CD4-positive, alpha-beta T cell (primary cell): Measurements from ENCODE around the gene TECPR2. TPM values are rescaled to one million over a fixed set of nuclear protein-coding genes. Genes with fewer than 3 reads are reported as not detected.

ENCODE experiments used
- ATAC-seq: fragments of 200-7000 bp; cut with Tn5 transposase; one replicate; pipeline ENCODE4 v1.10.0; 2022; ENCODE audit warnings: mild to moderate bottlenecking; ENCODE audit not compliant: poor library complexity
- CTCF ChIA-PET: fragments of 350-600 bp; sonication (Branson Sonifier 250); formaldehyde crosslinking; loops from one replicate; lab custom pipeline; 2021; ENCODE audit warnings: antibody characterized with exemption, inconsistent platforms; lab: Charles Lee
- POLR2A ChIA-PET: fragments of 350-600 bp; sonication (Branson Sonifier 250); formaldehyde crosslinking; loops from one replicate; lab custom pipeline; 2021; ENCODE audit warnings: antibody characterized with exemption, inconsistent platforms; lab: Charles Lee
- DNase-seq, 14 experiments: peaks; one replicate each; pipeline ENCODE4 v3.0.0-alpha.2; 2013 to 2020; ENCODE audit warnings: mixed read lengths in 2 of 14
- H3K27ac ChIP-seq, 2 donors: one replicate each; pipeline versions ENCODE4 v1.5.1 to v1.7.0; 2013; ENCODE audit warnings: low read length in 2 of 2, low read depth in 1 of 2, mild to moderate bottlenecking in 1 of 2
- H3K27me3 ChIP-seq, 2 experiments: 1 replicate in 1 of 2; 2 replicates in 1 of 2; pipeline versions ENCODE4 v1.6.1 to v1.7.0; 2013; ENCODE audit warnings: low read length in 2 of 2, control low read depth in 1 of 2, mild to moderate bottlenecking in 1 of 2, moderate library complexity in 1 of 2; ENCODE audit not compliant: insufficient read depth in 2 of 2, control insufficient read depth in 1 of 2
- H3K36me3 ChIP-seq: one replicate; pipeline ENCODE4 v1.6.1; 2013; ENCODE audit warnings: low read length, control low read depth; ENCODE audit not compliant: insufficient read depth
- H3K4me1 ChIP-seq: one replicate; pipeline ENCODE4 v1.6.1; 2013; ENCODE audit warnings: low read length, control low read depth; ENCODE audit not compliant: insufficient read depth
- H3K4me3 ChIP-seq: one replicate; pipeline ENCODE4 v1.5.1; 2013; ENCODE audit warnings: mild to moderate bottlenecking, low read length, moderate library complexity
- H3K9me3 ChIP-seq, 2 experiments: 1 replicate in 1 of 2; 2 replicates in 1 of 2; pipeline versions ENCODE4 v1.6.1 to v1.7.0; 2013; ENCODE audit warnings: low read length in 2 of 2, mild to moderate bottlenecking in 2 of 2, control low read depth in 1 of 2, moderate library complexity in 1 of 2; ENCODE audit not compliant: control insufficient read depth in 1 of 2, insufficient read depth in 1 of 2
- H3K27ac Mint-ChIP-seq: one replicate; pipeline ENCODE4 v1.8.0; 2020; ENCODE audit warnings: mixed read lengths
- H3K27me3 Mint-ChIP-seq: one replicate; pipeline ENCODE4 v1.8.0; 2021; ENCODE audit warnings: mixed read lengths
- H3K36me3 Mint-ChIP-seq: one replicate; pipeline ENCODE4 v1.8.0; 2021; ENCODE audit warnings: low read depth, mixed read lengths
- H3K4me1 Mint-ChIP-seq: one replicate; pipeline ENCODE4 v1.8.0; 2021; ENCODE audit warnings: low read depth, mixed read lengths
- H3K4me3 Mint-ChIP-seq: one replicate; pipeline ENCODE4 v1.8.0; 2020; ENCODE audit warnings: mild to moderate bottlenecking, mixed read lengths
- H3K9me3 Mint-ChIP-seq: one replicate; pipeline ENCODE4 v1.8.0; 2020; ENCODE audit warnings: mixed read lengths
- intact Hi-C, 2 experiments: fragments of 100-400 bp; cut with DNase I in 1 of 2; cut with micrococcal nuclease in 1 of 2; formaldehyde crosslinking; loops; one replicate each; pipeline versions ENCODE4 v1.15.1 to v1.9.0; 2023 to 2025; cut with DNase I, micrococcal nuclease
- total RNA-seq, 174 experiments: library from RNA in 2 of 174; stranded (reverse) in 2 of 174; gene quantifications; one replicate each; pipeline ENCODE4 v1.2.3 and lab custom pipeline; 2021 to 2026
- TF ChIP-seq, protein P1 (sequence below): fragments of 200-600 bp; IDR thresholded peaks from one replicate; pipeline ENCODE4 v1.8.0; 2022; ENCODE audit warnings: antibody characterized with exemption, mild to moderate bottlenecking

The TECPR2 gene
- total RNA-seq, 2 experiments from 2014 or later = 5.0 to 5.4 TPM

DNA sequence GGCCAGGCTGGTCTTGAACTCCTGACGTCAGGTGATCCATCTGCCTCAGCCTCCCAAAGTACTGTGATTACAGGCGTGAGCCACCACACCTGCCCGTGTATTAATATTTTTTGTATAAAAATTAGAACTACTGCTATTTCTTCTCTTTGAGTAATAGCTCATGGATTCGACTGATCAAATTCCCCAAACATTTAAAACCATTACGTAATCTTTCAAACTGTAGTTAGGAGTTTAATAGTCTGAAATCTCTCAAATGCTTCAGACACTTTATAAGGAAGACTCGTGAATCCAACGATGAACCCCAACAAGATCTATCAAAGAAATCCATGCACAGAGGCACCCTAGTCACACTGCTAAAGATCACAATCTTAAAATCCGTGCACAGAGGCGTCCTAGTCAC, 16.1 kb downstream of the TECPR2 start:
- ChIA-PET CTCF (no interaction called here), POLR2A (no interaction called here)
- Mint-ChIP-seq H3K9me3 (no peaks in the 10 kb centered on the region), H3K4me1 (no peaks in the 10 kb centered on the region), H3K27me3 (no peaks in the 10 kb centered on the region), H3K4me3 (no peak overlapping the region), H3K36me3 (peaks cover 39% of the 10 kb centered on the region), H3K27ac (no peak overlapping the region)
- no peak overlapping the region for H3K4me3 ChIP-seq
- intact Hi-C loops = no loop called here
- H3K9me3 ChIP-seq = no peaks in the 10 kb centered on the region
- H3K4me1 ChIP-seq = no peaks in the 10 kb centered on the region
- TF ChIP-seq, protein P1, sequence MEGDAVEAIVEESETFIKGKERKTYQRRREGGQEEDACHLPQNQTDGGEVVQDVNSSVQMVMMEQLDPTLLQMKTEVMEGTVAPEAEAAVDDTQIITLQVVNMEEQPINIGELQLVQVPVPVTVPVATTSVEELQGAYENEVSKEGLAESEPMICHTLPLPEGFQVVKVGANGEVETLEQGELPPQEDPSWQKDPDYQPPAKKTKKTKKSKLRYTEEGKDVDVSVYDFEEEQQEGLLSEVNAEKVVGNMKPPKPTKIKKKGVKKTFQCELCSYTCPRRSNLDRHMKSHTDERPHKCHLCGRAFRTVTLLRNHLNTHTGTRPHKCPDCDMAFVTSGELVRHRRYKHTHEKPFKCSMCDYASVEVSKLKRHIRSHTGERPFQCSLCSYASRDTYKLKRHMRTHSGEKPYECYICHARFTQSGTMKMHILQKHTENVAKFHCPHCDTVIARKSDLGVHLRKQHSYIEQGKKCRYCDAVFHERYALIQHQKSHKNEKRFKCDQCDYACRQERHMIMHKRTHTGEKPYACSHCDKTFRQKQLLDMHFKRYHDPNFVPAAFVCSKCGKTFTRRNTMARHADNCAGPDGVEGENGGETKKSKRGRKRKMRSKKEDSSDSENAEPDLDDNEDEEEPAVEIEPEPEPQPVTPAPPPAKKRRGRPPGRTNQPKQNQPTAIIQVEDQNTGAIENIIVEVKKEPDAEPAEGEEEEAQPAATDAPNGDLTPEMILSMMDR = no peak
- H3K27ac ChIP-seq = no peak overlapping the region
- H3K36me3 ChIP-seq = peaks cover 20% of the 10 kb centered on the region
- no peak for ATAC-seq
- no peaks in the 10 kb centered on the region for H3K27me3 ChIP-seq
- DNase-seq = no peak

DNA sequence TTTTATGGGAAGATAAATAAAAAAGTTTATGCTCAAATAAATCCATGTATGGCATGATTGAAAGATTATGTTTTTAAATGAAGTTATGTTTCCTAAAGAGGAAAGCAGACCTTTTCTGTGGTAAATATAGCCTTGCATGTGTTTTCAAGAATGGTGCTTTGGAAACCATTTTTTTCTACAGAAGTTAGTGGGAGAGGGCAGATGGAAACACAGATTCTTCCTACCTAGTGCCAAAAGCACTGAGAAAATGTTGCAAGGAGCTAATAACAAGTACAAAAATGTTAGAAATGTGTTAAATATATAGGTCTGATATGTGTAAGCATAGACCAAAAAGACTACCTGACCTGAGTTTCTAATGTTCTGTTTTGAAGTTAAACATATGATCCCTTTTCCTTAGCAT, 24.3 kb downstream of the TECPR2 start:
- H3K27me3 ChIP-seq = no peaks in the 10 kb centered on the region
- H3K36me3 ChIP-seq = no peaks in the 10 kb centered on the region
- DNase-seq (no peak), ATAC-seq (no peak)
- ChIA-PET CTCF (no interaction called here), POLR2A (no interaction called here)
- intact Hi-C loops = no loop called here
- Mint-ChIP-seq H3K36me3 (peaks cover 22% of the 10 kb centered on the region), H3K4me1 (no peaks in the 10 kb centered on the region), H3K27ac (no peak overlapping the region), H3K27me3 (no peaks in the 10 kb centered on the region), H3K9me3 (no peaks in the 10 kb centered on the region), H3K4me3 (no peak overlapping the region)
- no peak overlapping the region for H3K4me3 ChIP-seq
- no peaks in the 10 kb centered on the region for H3K4me1 ChIP-seq
- TF ChIP-seq, protein P1 = no peak
- peaks cover 0 to 2% of the 10 kb centered on the region in 2 experiments for H3K9me3 ChIP-seq
- H3K27ac ChIP-seq = no peak overlapping the region

DNA sequence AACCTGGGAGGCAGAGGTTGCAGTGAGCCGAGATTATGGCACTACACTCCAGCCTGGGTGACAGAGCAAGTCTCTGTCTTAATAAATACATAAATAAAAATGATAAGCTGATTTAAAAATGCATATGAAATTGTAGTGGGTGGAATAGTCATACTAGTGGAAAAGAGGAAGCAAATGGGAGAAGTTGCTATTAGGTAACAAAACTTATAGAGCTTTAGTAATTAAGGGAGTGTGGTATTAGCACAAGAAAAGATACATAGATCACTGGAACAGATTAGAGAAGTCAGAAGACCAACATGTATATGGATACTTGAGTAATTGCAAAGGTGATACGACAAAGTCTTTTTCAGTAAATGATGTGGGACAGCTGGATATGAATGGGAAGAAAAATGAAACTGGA, 26.5 kb downstream of the TECPR2 start:
- H3K27ac Mint-ChIP-seq = no peak overlapping the region
- H3K4me1 ChIP-seq = peaks cover 3% of the 10 kb centered on the region
- H3K4me3 Mint-ChIP-seq = no peak overlapping the region
- TF ChIP-seq, protein P1 = no peak
- intact Hi-C loops = no loop called here
- peaks cover 17% of the 10 kb centered on the region for H3K36me3 Mint-ChIP-seq
- CTCF ChIA-PET = no interaction called here
- ATAC-seq (no peak), DNase-seq (no peak)
- no peak overlapping the region for H3K4me3 ChIP-seq
- no peaks in the 10 kb centered on the region for H3K27me3 Mint-ChIP-seq
- POLR2A ChIA-PET = no interaction called here
- H3K4me1 Mint-ChIP-seq = peaks cover 5% of the 10 kb centered on the region
- H3K27me3 ChIP-seq = no peaks in the 10 kb centered on the region
- H3K36me3 ChIP-seq = no peaks in the 10 kb centered on the region
- H3K27ac ChIP-seq = no peak overlapping the region
- peaks cover 0 to 4% of the 10 kb centered on the region in 2 experiments for H3K9me3 ChIP-seq
- no peaks in the 10 kb centered on the region for H3K9me3 Mint-ChIP-seq
